ENCODE results near the gene STUB1.
A peak's percentile ranks its signal among the peaks of the same experiment; 100 is the strongest.

The STUB1 gene

DNA sequence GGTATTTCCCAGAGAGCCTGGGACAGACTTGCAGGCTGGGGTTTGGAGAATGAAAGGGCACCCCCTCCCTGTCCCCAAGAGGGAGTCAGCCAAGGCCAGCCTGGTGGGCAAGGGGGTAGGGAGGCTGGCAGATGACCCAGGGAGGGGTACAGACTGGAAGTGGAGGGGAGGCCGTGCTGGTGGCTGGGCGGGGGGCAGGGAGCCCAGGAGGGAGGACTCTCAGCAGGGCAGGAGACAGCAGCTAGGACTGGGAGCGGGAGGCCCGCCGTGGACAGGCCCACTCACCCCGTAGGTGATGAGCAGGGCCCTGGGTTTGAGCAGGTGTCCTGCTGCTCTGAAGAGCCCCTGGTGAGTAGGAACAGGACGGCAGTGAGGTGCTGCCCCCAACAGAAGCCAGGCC, 45.2 kb upstream of the STUB1 start:
- H3K4me3 ChIP-seq (replicated peaks; ENCODE audit: insufficient read depth, low read length), result peak overlapping the region; percentile 72
- no peaks in the 10 kb centered on the region for H3K27me3 ChIP-seq (ENCODE audit: insufficient read depth, poor library complexity, severe bottlenecking)
- H3K27ac ChIP-seq (replicated peaks), result no peak overlapping the region
- no peak for TF ChIP-seq POLR2AphosphoS5 (IDR thresholded peaks at IDR 0.05; ENCODE audit: low read depth)
- TF ChIP-seq, protein P1, sequence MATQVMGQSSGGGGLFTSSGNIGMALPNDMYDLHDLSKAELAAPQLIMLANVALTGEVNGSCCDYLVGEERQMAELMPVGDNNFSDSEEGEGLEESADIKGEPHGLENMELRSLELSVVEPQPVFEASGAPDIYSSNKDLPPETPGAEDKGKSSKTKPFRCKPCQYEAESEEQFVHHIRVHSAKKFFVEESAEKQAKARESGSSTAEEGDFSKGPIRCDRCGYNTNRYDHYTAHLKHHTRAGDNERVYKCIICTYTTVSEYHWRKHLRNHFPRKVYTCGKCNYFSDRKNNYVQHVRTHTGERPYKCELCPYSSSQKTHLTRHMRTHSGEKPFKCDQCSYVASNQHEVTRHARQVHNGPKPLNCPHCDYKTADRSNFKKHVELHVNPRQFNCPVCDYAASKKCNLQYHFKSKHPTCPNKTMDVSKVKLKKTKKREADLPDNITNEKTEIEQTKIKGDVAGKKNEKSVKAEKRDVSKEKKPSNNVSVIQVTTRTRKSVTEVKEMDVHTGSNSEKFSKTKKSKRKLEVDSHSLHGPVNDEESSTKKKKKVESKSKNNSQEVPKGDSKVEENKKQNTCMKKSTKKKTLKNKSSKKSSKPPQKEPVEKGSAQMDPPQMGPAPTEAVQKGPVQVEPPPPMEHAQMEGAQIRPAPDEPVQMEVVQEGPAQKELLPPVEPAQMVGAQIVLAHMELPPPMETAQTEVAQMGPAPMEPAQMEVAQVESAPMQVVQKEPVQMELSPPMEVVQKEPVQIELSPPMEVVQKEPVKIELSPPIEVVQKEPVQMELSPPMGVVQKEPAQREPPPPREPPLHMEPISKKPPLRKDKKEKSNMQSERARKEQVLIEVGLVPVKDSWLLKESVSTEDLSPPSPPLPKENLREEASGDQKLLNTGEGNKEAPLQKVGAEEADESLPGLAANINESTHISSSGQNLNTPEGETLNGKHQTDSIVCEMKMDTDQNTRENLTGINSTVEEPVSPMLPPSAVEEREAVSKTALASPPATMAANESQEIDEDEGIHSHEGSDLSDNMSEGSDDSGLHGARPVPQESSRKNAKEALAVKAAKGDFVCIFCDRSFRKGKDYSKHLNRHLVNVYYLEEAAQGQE (IDR thresholded peaks at IDR 0.05; ENCODE audit: insufficient replicate concordance, low read depth), result no peak
- TF ChIP-seq, protein P2, sequence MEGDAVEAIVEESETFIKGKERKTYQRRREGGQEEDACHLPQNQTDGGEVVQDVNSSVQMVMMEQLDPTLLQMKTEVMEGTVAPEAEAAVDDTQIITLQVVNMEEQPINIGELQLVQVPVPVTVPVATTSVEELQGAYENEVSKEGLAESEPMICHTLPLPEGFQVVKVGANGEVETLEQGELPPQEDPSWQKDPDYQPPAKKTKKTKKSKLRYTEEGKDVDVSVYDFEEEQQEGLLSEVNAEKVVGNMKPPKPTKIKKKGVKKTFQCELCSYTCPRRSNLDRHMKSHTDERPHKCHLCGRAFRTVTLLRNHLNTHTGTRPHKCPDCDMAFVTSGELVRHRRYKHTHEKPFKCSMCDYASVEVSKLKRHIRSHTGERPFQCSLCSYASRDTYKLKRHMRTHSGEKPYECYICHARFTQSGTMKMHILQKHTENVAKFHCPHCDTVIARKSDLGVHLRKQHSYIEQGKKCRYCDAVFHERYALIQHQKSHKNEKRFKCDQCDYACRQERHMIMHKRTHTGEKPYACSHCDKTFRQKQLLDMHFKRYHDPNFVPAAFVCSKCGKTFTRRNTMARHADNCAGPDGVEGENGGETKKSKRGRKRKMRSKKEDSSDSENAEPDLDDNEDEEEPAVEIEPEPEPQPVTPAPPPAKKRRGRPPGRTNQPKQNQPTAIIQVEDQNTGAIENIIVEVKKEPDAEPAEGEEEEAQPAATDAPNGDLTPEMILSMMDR (IDR thresholded peaks at IDR 0.05; ENCODE audit: insufficient read depth, low read length), result no peak
- TF ChIP-seq GABPA (IDR thresholded peaks at IDR 0.05; ENCODE audit: low read depth), result no peak
- no peak for TF ChIP-seq SPI1 (IDR thresholded peaks at IDR 0.05; ENCODE audit: borderline replicate concordance, low read depth)
- no peak for DNase-seq (ENCODE audit: low read depth in 1 of 2, low spot score in 1 of 2)

DNA sequence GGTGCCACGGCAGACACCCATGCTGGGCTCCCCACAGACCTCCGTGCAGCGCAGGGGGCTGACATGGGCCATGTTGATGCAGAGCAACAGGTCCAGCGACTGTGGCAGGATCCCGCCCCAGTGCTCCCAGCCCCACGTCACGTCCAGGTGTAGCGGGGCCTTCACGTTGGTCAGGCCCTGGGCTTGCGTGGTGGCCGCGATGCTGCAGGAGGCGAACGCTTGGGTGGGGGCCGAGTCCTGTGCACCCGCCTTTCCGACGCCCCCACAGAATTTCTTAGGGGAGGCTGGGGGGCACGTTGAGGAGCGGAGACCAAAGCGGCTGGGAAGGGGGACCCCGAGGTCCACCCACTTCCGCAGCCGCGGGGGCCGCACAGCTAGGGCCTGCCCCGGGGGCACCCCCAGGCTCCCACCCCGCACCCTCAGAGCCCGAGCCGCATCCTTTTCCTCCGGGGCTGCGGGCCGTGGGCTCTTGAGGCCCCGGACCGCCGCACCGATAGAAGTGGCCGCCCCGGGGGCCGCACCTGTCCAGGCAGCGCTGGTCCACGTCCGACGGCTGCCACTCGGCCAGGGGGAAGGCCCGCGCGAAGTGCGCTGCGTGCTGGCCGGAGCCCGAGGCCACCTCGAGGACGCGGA, 44.5 kb upstream of the STUB1 start:
- Histone ChIP-seq H3K27me3 (ENCODE audit: insufficient read depth, poor library complexity, severe bottlenecking) (no peaks in the 10 kb centered on the region), H3K4me3 (replicated peaks; ENCODE audit: insufficient read depth, low read length) (peak overlapping the region; percentile 72), H3K27ac (replicated peaks) (peak overlapping the region; percentile 85)
- no peak for DNase-seq (ENCODE audit: low read depth in 1 of 2, low spot score in 1 of 2)
- TF ChIP-seq, protein P1 (IDR thresholded peaks at IDR 0.05; ENCODE audit: insufficient replicate concordance, low read depth), result no peak
- TF ChIP-seq GABPA (IDR thresholded peaks at IDR 0.05; ENCODE audit: low read depth) (no peak), POLR2AphosphoS5 (IDR thresholded peaks at IDR 0.05; ENCODE audit: low read depth) (no peak), SPI1 (IDR thresholded peaks at IDR 0.05; ENCODE audit: borderline replicate concordance, low read depth) (no peak)
- TF ChIP-seq, protein P2 (IDR thresholded peaks at IDR 0.05; ENCODE audit: insufficient read depth, low read length), result no peak

DNA sequence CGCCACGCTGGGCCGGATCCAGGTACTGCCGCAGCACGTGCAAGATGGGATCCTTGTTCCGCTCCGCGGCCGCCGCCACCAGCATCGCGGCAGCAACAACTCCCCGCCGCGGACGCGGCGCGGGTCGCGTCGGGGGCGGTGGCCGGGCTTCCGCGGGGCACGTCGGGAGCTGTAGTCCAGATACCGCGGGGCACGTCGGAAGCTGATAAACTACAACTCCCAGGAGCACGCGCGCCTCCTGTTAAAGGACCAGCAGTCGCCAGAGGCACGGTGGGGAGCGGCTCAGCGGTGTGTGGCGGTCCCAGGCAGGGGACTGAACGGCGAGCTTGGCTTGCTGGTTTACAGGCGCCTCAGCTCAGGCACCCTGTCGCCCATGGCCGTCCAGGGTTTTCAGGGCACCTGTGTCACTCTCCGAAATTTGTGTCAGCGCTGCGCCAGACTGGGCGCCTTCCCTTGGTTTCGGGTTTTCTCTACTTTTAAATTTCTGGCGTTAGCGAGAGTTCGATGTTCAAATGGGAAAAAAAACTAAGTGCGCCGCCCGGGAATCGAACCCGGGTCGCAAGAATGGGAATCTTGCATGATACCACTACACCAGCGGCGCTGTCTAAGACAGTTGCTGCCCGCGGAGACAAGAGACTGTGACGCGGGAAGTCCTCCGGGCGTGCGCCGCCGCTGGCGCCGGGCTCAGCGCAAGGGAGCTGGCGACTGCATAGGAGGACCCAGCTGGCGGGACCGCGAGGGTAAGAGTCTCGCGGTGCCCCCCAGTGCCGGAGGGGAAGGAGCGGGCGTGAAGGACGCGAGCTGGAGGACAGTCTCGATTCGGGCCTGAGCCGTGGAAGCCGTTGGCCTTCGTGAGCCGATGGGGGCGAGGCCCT, 43.8 kb upstream of the STUB1 start, which contains the start of gene METTL26:
METTL26 (minus strand) TSS at position 100 of the 875 bp plus-strand sequence; CDS start at position 85, 15 bp downstream.
- DNase-seq (ENCODE audit: low read depth in 1 of 2, low spot score in 1 of 2), result peak; percentile 95 to 96

More for the DNA sequence above, 43.8 kb upstream of the STUB1 start, which contains the start of gene METTL26:
- TF ChIP-seq, protein P2 (IDR thresholded peaks at IDR 0.05; ENCODE audit: insufficient read depth, low read length), result no peak
- TF ChIP-seq SPI1 (IDR thresholded peaks at IDR 0.05; ENCODE audit: borderline replicate concordance, low read depth), result peak; percentile 20; the same call in 1 of the 2 replicates
- peak; percentile 10; the same call in 1 of the 2 replicates for TF ChIP-seq GABPA (IDR thresholded peaks at IDR 0.05; ENCODE audit: low read depth)
- TF ChIP-seq, protein P1 (IDR thresholded peaks at IDR 0.05; ENCODE audit: insufficient replicate concordance, low read depth), result no peak
- TF ChIP-seq POLR2AphosphoS5 (IDR thresholded peaks at IDR 0.05; ENCODE audit: low read depth), result peak; percentile 61; the same call in 1 of the 2 replicates
- no peaks in the 10 kb centered on the region for H3K27me3 ChIP-seq (ENCODE audit: insufficient read depth, poor library complexity, severe bottlenecking)
- H3K27ac ChIP-seq (replicated peaks), result peak within 1 kb of the TSS; percentile 85
- peak within 1 kb of the TSS; percentile 72 for H3K4me3 ChIP-seq (replicated peaks; ENCODE audit: insufficient read depth, low read length)
